ENCODE data around the gene BPIFB2. TPM values are rescaled to one million over a fixed set of nuclear protein-coding genes. Genes with fewer than 3 reads are reported as not detected.

Gene BPIFB2
- polyA plus RNA-seq, 1 of the 3 experiments (the other 2 are of a cell fraction): not detected

DNA sequence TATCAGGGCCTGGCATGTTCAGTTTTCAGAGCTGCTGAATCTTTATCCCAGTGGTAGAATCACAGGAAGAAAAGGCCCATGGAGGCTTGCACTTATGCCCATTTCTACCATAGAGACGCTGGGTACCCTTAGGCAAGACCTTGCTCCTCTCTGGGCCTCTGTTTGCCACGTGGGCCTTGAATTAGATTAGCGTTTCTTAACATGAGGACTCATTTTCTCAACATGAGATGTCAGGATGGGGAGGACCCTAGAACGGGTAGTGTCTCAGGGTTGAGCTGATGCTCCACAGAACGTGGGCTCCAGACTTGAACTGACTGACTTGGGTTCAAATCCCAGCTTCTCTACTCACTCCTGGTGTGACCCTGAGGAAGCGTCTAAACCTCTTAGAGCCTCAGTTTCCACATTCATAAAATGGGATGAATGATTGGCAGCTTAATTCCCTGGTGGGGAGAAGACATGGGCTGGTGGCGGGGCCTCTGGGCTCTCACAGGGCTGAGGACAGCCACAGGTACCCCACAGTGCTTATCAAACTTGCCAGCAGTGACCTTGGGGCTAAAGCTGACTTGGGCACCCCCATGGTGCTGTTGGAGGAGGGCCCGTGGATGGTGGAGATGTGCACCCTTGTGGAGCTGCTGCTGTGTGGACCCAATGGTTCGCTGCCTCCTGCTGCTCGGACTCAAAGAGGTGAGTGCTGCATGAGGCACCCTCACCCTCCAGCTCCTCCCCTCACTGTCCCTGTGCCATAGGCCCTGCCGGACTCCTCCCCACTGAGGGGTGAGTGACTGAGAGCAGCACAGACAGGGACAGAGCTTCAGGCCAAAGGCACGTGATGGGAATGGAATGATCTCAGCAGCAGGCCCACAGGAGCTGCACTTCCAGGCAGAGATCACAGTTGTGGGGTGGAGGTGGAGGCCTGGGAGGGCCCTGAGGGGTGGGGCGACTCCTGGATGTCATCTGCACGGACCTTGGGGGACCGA is 31.5 kb upstream of the BPIFB2 start:
- Histone ChIP-seq H3K9ac (no peak overlapping the region), H3K27me3 (ENCODE audit: insufficient read depth) (no peaks in the 10 kb centered on the region; the same call in 1 of the 2 replicates), H3K9me2 (no peaks in the 10 kb centered on the region), H3K27ac (ENCODE audit: low read depth in 2 of 2, low read length in 1 of 2) (no peak overlapping the region), H3K4me2 (no peak overlapping the region), H4K20me1 (ENCODE audit: insufficient read depth) (no peaks in the 10 kb centered on the region), H3K4me1 (ENCODE audit: control insufficient read depth in 1 of 2, insufficient read depth in 2 of 2, low read depth in 1 of 2, low read length in 1 of 2) (no peaks in the 10 kb centered on the region; a peak in 1 of 4 replicates), H3K36me3 (replicated peaks in 1 of 2; ENCODE audit: control insufficient read depth in 1 of 2, insufficient read depth in 2 of 2, low read length in 1 of 2) (no peaks in the 10 kb centered on the region), H3F3A (replicated peaks; ENCODE audit: insufficient read depth) (no peaks in the 10 kb centered on the region), H3K79me2 (ENCODE audit: insufficient read depth) (no peaks in the 10 kb centered on the region), H3K9me3 (no peaks in the 10 kb centered on the region), H2AFZ (ENCODE audit: low read depth) (no peak overlapping the region), H3K4me3 (ENCODE audit: low read depth in 2 of 2, low read length in 1 of 2) (no peak overlapping the region)
- no peak for TF ChIP-seq POLR2AphosphoS5 (IDR thresholded peaks at IDR 0.05; ENCODE audit: low read depth, low read length)
- TF ChIP-seq, protein P1, sequence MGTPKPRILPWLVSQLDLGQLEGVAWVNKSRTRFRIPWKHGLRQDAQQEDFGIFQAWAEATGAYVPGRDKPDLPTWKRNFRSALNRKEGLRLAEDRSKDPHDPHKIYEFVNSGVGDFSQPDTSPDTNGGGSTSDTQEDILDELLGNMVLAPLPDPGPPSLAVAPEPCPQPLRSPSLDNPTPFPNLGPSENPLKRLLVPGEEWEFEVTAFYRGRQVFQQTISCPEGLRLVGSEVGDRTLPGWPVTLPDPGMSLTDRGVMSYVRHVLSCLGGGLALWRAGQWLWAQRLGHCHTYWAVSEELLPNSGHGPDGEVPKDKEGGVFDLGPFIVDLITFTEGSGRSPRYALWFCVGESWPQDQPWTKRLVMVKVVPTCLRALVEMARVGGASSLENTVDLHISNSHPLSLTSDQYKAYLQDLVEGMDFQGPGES (IDR thresholded peaks at IDR 0.05; ENCODE audit: low read depth, low read length): no peak
- TF ChIP-seq TAF1 (IDR thresholded peaks at IDR 0.05; ENCODE audit: borderline replicate concordance, low read depth, low read length): no peak
- TF ChIP-seq NRF1 (IDR thresholded peaks at IDR 0.05; ENCODE audit: low read depth, low read length): no peak
- TF ChIP-seq, protein P2, sequence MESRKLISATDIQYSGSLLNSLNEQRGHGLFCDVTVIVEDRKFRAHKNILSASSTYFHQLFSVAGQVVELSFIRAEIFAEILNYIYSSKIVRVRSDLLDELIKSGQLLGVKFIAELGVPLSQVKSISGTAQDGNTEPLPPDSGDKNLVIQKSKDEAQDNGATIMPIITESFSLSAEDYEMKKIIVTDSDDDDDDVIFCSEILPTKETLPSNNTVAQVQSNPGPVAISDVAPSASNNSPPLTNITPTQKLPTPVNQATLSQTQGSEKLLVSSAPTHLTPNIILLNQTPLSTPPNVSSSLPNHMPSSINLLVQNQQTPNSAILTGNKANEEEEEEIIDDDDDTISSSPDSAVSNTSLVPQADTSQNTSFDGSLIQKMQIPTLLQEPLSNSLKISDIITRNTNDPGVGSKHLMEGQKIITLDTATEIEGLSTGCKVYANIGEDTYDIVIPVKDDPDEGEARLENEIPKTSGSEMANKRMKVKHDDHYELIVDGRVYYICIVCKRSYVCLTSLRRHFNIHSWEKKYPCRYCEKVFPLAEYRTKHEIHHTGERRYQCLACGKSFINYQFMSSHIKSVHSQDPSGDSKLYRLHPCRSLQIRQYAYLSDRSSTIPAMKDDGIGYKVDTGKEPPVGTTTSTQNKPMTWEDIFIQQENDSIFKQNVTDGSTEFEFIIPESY (IDR thresholded peaks at IDR 0.05; ENCODE audit: borderline replicate concordance, low read depth): no peak
- no peak for TF ChIP-seq TCF12 (IDR thresholded peaks at IDR 0.05)
- no peak for TF ChIP-seq RAD21 (IDR thresholded peaks at IDR 0.05; ENCODE audit: low read length)
- TF ChIP-seq FOSL2 (IDR thresholded peaks at IDR 0.05; ENCODE audit: borderline replicate concordance, low read depth): no peak
- TF ChIP-seq GABPA (IDR thresholded peaks at IDR 0.05; ENCODE audit: low read depth): no peak
- TF ChIP-seq, protein P3, sequence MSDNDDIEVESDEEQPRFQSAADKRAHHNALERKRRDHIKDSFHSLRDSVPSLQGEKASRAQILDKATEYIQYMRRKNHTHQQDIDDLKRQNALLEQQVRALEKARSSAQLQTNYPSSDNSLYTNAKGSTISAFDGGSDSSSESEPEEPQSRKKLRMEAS (IDR thresholded peaks at IDR 0.05; ENCODE audit: low read depth): no peak
- TF ChIP-seq MXI1 (IDR thresholded peaks at IDR 0.05; ENCODE audit: low read depth, low read length): no peak
- TF ChIP-seq, protein P4, sequence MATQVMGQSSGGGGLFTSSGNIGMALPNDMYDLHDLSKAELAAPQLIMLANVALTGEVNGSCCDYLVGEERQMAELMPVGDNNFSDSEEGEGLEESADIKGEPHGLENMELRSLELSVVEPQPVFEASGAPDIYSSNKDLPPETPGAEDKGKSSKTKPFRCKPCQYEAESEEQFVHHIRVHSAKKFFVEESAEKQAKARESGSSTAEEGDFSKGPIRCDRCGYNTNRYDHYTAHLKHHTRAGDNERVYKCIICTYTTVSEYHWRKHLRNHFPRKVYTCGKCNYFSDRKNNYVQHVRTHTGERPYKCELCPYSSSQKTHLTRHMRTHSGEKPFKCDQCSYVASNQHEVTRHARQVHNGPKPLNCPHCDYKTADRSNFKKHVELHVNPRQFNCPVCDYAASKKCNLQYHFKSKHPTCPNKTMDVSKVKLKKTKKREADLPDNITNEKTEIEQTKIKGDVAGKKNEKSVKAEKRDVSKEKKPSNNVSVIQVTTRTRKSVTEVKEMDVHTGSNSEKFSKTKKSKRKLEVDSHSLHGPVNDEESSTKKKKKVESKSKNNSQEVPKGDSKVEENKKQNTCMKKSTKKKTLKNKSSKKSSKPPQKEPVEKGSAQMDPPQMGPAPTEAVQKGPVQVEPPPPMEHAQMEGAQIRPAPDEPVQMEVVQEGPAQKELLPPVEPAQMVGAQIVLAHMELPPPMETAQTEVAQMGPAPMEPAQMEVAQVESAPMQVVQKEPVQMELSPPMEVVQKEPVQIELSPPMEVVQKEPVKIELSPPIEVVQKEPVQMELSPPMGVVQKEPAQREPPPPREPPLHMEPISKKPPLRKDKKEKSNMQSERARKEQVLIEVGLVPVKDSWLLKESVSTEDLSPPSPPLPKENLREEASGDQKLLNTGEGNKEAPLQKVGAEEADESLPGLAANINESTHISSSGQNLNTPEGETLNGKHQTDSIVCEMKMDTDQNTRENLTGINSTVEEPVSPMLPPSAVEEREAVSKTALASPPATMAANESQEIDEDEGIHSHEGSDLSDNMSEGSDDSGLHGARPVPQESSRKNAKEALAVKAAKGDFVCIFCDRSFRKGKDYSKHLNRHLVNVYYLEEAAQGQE (IDR thresholded peaks at IDR 0.05; ENCODE audit: low read depth, low read length): no peak
- TF ChIP-seq JUND (IDR thresholded peaks at IDR 0.05): no peak
- no peak for TF ChIP-seq YY1 (IDR thresholded peaks at IDR 0.05; ENCODE audit: low read depth)
- TF ChIP-seq RXRA (IDR thresholded peaks at IDR 0.05; ENCODE audit: borderline replicate concordance, low read depth): no peak
- no peak for TF ChIP-seq ELF1 (IDR thresholded peaks at IDR 0.05)
- no peak for TF ChIP-seq FOXM1 (IDR thresholded peaks at IDR 0.05; ENCODE audit: low read depth)
- no peak for TF ChIP-seq NFIC (IDR thresholded peaks at IDR 0.05; ENCODE audit: borderline replicate concordance)
- ChIA-PET POLR2A (interaction anchor here (0.6 kb wide), 1 partner anchor 65 kb away, joined by 4 read pairs; no protein-coding TSS in a partner anchor), CTCF (interaction anchor here (0.7 kb wide), 1 partner anchor 26 kb away, joined by 3 read pairs; no protein-coding TSS in a partner anchor)
- DNase-seq: no peak
- WGBS (ENCODE audit: low lambda C conversion rate): 49% methylated on average over 14 of the region's 15 CpGs

Measured in SK-N-SH (cell line).